ENCODE measurements around the gene TM4SF4. TPM values are rescaled to one million over a fixed set of nuclear protein-coding genes. Genes with fewer than 3 reads are reported as not detected.
A peak's percentile ranks its signal among the peaks of the same experiment; 100 is the strongest.
"Not testable (repeated sequence)": the region's sequence is repeated elsewhere in the genome, so short reads cannot be mapped to it uniquely, and the experiment has no call there.

TM4SF4 gene
- total and polyA plus RNA-seq, 9 donors: 0.09 to 1.7 (median 0.98) TPM; not detected in 4

DNA sequence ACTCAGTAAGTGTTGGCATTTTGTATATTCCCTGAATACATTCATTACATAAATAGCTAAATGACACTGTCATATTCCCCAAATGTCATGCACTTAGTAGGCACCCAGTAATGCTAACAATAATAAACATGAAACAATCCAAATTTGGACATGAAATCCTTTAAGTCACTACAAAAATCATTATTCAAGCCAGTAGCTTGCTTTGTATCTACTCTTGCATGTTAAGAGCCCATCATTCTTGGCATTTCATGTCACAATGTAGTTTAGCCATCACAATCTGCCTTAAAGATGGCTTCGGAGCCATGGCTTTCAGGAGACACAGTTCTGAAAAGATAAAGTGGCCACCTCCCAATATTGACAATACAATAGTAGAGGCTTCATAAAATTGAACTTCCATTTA is 32.9 kb upstream of the TM4SF4 start:
- no peak overlapping the region for H3K4me3 ChIP-seq (ENCODE audit: low read length)
- no CpG with 5 or more reads among the region's 1 CpG for WGBS (ENCODE audit: insufficient coverage)
- no peaks in the 10 kb centered on the region for H3K9me3 ChIP-seq (replicated peaks; ENCODE audit: control insufficient read depth, low read depth, low read length)
- H3K36me3 ChIP-seq (ENCODE audit: control insufficient read depth, insufficient read depth, low read length): no peaks in the 10 kb centered on the region
- DNase-seq: no peak
- H3K27ac ChIP-seq (ENCODE audit: low read length): no peak overlapping the region
- peaks cover 2% of the 10 kb centered on the region for H3K4me1 ChIP-seq (ENCODE audit: control insufficient read depth, insufficient read depth, low read length)
- no peaks in the 10 kb centered on the region for H3K27me3 ChIP-seq (ENCODE audit: control insufficient read depth, insufficient read depth, low read length)

DNA sequence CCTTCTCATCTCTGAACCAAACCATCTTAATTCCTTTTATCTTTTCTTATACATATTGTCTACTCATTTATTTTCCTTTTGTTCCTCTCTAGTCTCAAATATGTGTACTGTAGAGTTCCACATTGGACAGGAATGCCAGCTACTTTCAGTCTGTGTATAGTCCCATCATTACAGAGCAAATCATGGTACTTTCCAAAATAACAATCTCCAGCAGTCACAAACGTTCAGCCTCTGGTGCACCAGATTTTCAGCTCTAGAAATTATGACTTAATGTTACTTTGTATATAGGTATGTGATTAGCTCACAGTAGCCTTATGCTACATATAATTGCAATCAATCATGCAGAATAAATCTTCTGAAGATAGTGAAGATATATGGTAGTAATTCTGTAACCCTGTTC is 32.5 kb upstream of the TM4SF4 start:
- Histone ChIP-seq H3K4me3 (ENCODE audit: low read length) (no peak overlapping the region), H3K27me3 (ENCODE audit: control insufficient read depth, insufficient read depth, low read length) (no peaks in the 10 kb centered on the region), H3K27ac (ENCODE audit: low read length) (no peak overlapping the region), H3K9me3 (replicated peaks; ENCODE audit: control insufficient read depth, low read depth, low read length) (no peaks in the 10 kb centered on the region), H3K4me1 (ENCODE audit: control insufficient read depth, insufficient read depth, low read length) (peaks cover 2% of the 10 kb centered on the region), H3K36me3 (ENCODE audit: control insufficient read depth, insufficient read depth, low read length) (no peaks in the 10 kb centered on the region)
- DNase-seq: no peak
- no CpG with 5 or more reads among the region's 1 CpG for WGBS (ENCODE audit: insufficient coverage)

GRCh38 chr3:149442851-149443544 is 31.5 kb upstream of the TM4SF4 start:
- no peak for DNase-seq
- 90% methylated on average over 2 of the region's 4 CpGs for WGBS (ENCODE audit: insufficient coverage)

GRCh38 chr3:149443545-149443912 is 31.0 kb upstream of the TM4SF4 start:
- no peak overlapping the region for H3K27ac ChIP-seq (ENCODE audit: low read length)
- H3K27me3 ChIP-seq (ENCODE audit: control insufficient read depth, insufficient read depth, low read length): no peaks in the 10 kb centered on the region
- no peaks in the 10 kb centered on the region for H3K9me3 ChIP-seq (replicated peaks; ENCODE audit: control insufficient read depth, low read depth, low read length)
- WGBS (ENCODE audit: insufficient coverage): no CpG with 5 or more reads among the region's 2 CpGs
- H3K36me3 ChIP-seq (ENCODE audit: control insufficient read depth, insufficient read depth, low read length): no peaks in the 10 kb centered on the region
- no peak overlapping the region for H3K4me3 ChIP-seq (ENCODE audit: low read length)
- no peak for DNase-seq
- peaks cover 2% of the 10 kb centered on the region for H3K4me1 ChIP-seq (ENCODE audit: control insufficient read depth, insufficient read depth, low read length)

More at GRCh38 chr3:149442851-149443544, 31.5 kb upstream of the TM4SF4 start:
- peaks cover 2% of the 10 kb centered on the region for H3K4me1 ChIP-seq (ENCODE audit: control insufficient read depth, insufficient read depth, low read length)
- no peaks in the 10 kb centered on the region for H3K9me3 ChIP-seq (replicated peaks; ENCODE audit: control insufficient read depth, low read depth, low read length)
- H3K27me3 ChIP-seq (ENCODE audit: control insufficient read depth, insufficient read depth, low read length): no peaks in the 10 kb centered on the region
- no peak overlapping the region for H3K27ac ChIP-seq (ENCODE audit: low read length)
- no peaks in the 10 kb centered on the region for H3K36me3 ChIP-seq (ENCODE audit: control insufficient read depth, insufficient read depth, low read length)
- H3K4me3 ChIP-seq (ENCODE audit: low read length): no peak overlapping the region

GRCh38 chr3:149444867-149445266 is 29.6 kb upstream of the TM4SF4 start:
- not testable (repeated sequence) for H3K36me3 ChIP-seq (ENCODE audit: control insufficient read depth, insufficient read depth, low read length); DNase-seq; H3K4me3 ChIP-seq (ENCODE audit: low read length); H3K27ac ChIP-seq (ENCODE audit: low read length); H3K27me3 ChIP-seq (ENCODE audit: control insufficient read depth, insufficient read depth, low read length); H3K4me1 ChIP-seq (ENCODE audit: control insufficient read depth, insufficient read depth, low read length); H3K9me3 ChIP-seq (replicated peaks; ENCODE audit: control insufficient read depth, low read depth, low read length)
- WGBS (ENCODE audit: insufficient coverage): 92% methylated on average over 15 of the region's 26 CpGs

- H3K9me3 ChIP-seq (replicated peaks; ENCODE audit: control insufficient read depth, low read depth, low read length): peaks cover 11% of the 10 kb centered on the region
- H3K27ac ChIP-seq (ENCODE audit: low read length): peak overlapping the region; percentile 92
- H3K36me3 ChIP-seq (ENCODE audit: control insufficient read depth, insufficient read depth, low read length): no peaks in the 10 kb centered on the region
- no peaks in the 10 kb centered on the region for H3K27me3 ChIP-seq (ENCODE audit: control insufficient read depth, insufficient read depth, low read length)
- DNase-seq: no peak
- peaks cover 12% of the 10 kb centered on the region for H3K4me1 ChIP-seq (ENCODE audit: control insufficient read depth, insufficient read depth, low read length)
- WGBS (ENCODE audit: insufficient coverage): no CpG with 5 or more reads among the region's 3 CpGs
- H3K4me3 ChIP-seq (ENCODE audit: low read length): no peak overlapping the region
Observed at GRCh38 chr3:149448331-149448831, 26.1 kb upstream of the TM4SF4 start.

- H3K9me3 ChIP-seq (replicated peaks; ENCODE audit: control insufficient read depth, low read depth, low read length): peaks cover 11% of the 10 kb centered on the region
- peak; percentile 94 for DNase-seq
- H3K36me3 ChIP-seq (ENCODE audit: control insufficient read depth, insufficient read depth, low read length): no peaks in the 10 kb centered on the region
- no peaks in the 10 kb centered on the region for H3K27me3 ChIP-seq (ENCODE audit: control insufficient read depth, insufficient read depth, low read length)
- WGBS (ENCODE audit: insufficient coverage): no CpG with 5 or more reads among the region's 3 CpGs
- H3K4me1 ChIP-seq (ENCODE audit: control insufficient read depth, insufficient read depth, low read length): peaks cover 12% of the 10 kb centered on the region
- peak overlapping the region; percentile 92 for H3K27ac ChIP-seq (ENCODE audit: low read length)
- no peak overlapping the region for H3K4me3 ChIP-seq (ENCODE audit: low read length)
Observed at GRCh38 chr3:149449182-149449581, 25.3 kb upstream of the TM4SF4 start.

DNA sequence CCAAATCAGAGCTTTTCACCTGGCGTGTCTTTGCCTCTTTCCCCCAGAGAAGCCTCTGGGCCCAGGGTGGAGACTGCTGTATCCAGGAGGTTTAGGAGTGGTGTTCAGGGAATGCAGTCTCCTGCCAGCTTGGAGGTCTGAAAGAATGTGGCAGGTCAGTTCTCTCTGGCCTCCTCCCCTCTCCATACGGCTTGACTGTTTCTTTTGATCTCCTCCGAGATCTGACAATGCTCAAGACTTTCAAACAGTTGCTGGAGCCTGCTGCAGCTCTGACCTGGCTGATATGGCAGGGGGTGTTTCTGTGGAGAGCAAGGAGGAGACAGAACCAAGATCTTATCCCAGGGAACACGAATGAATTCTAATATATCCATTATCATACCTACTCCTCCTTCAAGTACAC is 24.7 kb upstream of the TM4SF4 start:
- Histone ChIP-seq H3K4me1 (ENCODE audit: control insufficient read depth, insufficient read depth, low read length) (peaks cover 12% of the 10 kb centered on the region), H3K27me3 (ENCODE audit: control insufficient read depth, insufficient read depth, low read length) (no peaks in the 10 kb centered on the region), H3K9me3 (replicated peaks; ENCODE audit: control insufficient read depth, low read depth, low read length) (peaks cover 11% of the 10 kb centered on the region), H3K27ac (ENCODE audit: low read length) (peak overlapping the region; percentile 92), H3K36me3 (ENCODE audit: control insufficient read depth, insufficient read depth, low read length) (no peaks in the 10 kb centered on the region), H3K4me3 (ENCODE audit: low read length) (no peak overlapping the region)
- 22% methylated on average over 1 of the region's 4 CpGs for WGBS (ENCODE audit: insufficient coverage)
- DNase-seq: peak; percentile 48

GRCh38 chr3:149450281-149450680 is 24.2 kb upstream of the TM4SF4 start:
- Histone ChIP-seq H3K4me3 (ENCODE audit: low read length) (no peak overlapping the region), H3K9me3 (replicated peaks; ENCODE audit: control insufficient read depth, low read depth, low read length) (peaks cover 11% of the 10 kb centered on the region), H3K27ac (ENCODE audit: low read length) (peak overlapping the region; percentile 92), H3K36me3 (ENCODE audit: control insufficient read depth, insufficient read depth, low read length) (no peaks in the 10 kb centered on the region), H3K27me3 (ENCODE audit: control insufficient read depth, insufficient read depth, low read length) (no peaks in the 10 kb centered on the region), H3K4me1 (ENCODE audit: control insufficient read depth, insufficient read depth, low read length) (peaks cover 12% of the 10 kb centered on the region)
- DNase-seq: peak; percentile 40
- no CpG with 5 or more reads among the region's 2 CpGs for WGBS (ENCODE audit: insufficient coverage)

- WGBS (ENCODE audit: insufficient coverage): 87% methylated on average over 2 of the region's 3 CpGs
- Histone ChIP-seq H3K4me1 (ENCODE audit: control insufficient read depth, insufficient read depth, low read length) (peaks cover 12% of the 10 kb centered on the region), H3K4me3 (ENCODE audit: low read length) (no peak overlapping the region), H3K9me3 (replicated peaks; ENCODE audit: control insufficient read depth, low read depth, low read length) (peaks cover 11% of the 10 kb centered on the region), H3K36me3 (ENCODE audit: control insufficient read depth, insufficient read depth, low read length) (no peaks in the 10 kb centered on the region), H3K27ac (ENCODE audit: low read length) (no peak overlapping the region), H3K27me3 (ENCODE audit: control insufficient read depth, insufficient read depth, low read length) (no peaks in the 10 kb centered on the region)
- DNase-seq: no peak
Observed at GRCh38 chr3:149452036-149452435, 22.5 kb upstream of the TM4SF4 start.
